Measurements from ENCODE around the gene KAZN.

GRCh38 chr1:14786681-14787080, 188.2 kb downstream of the KAZN start:
- TF ChIP-seq CTCF (IDR thresholded peaks at IDR 0.05) = no peak
- no peak for TF ChIP-seq POLR2A (IDR thresholded peaks at IDR 0.05)

All from testis (tissue), 2 donors.